Gastrocnemius medialis (tissue), 4 donors: ENCODE results near the gene HFE.
"Not testable (repeated sequence)": the region's sequence is repeated elsewhere in the genome, so short reads cannot be mapped to it uniquely, and the experiment has no call there.

ENCODE experiments used
- POLR2A ChIP-seq, 2 donors: fragments of 450-650 bp; IDR thresholded peaks; one replicate each; pipeline ENCODE4 v1.6.1; 2017; ENCODE audit warnings: antibody characterized with exemption in 2 of 2, mild to moderate bottlenecking in 2 of 2, moderate library complexity in 2 of 2
- TF ChIP-seq, protein P1 (sequence below), 5 experiments: fragments of 450-650 bp in 3 of 5; fragments of 200-600 bp in 2 of 5; sonication (generic) in 2 of 5; IDR thresholded peaks in 4 of 5; conservative IDR thresholded peaks in 1 of 5; 1 replicate in 4 of 5; 2 replicates in 1 of 5; pipeline ENCODE4 v1.5.1; 2016 to 2019; ENCODE audit warnings: antibody characterized with exemption in 5 of 5, mild to moderate bottlenecking in 3 of 5, moderate library complexity in 3 of 5

GRCh38 chr6:26078066-26078465 is 9.2 kb upstream of the HFE start:
- TF ChIP-seq, protein P1, sequence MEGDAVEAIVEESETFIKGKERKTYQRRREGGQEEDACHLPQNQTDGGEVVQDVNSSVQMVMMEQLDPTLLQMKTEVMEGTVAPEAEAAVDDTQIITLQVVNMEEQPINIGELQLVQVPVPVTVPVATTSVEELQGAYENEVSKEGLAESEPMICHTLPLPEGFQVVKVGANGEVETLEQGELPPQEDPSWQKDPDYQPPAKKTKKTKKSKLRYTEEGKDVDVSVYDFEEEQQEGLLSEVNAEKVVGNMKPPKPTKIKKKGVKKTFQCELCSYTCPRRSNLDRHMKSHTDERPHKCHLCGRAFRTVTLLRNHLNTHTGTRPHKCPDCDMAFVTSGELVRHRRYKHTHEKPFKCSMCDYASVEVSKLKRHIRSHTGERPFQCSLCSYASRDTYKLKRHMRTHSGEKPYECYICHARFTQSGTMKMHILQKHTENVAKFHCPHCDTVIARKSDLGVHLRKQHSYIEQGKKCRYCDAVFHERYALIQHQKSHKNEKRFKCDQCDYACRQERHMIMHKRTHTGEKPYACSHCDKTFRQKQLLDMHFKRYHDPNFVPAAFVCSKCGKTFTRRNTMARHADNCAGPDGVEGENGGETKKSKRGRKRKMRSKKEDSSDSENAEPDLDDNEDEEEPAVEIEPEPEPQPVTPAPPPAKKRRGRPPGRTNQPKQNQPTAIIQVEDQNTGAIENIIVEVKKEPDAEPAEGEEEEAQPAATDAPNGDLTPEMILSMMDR (IDR thresholded peaks at IDR 0.05 in 4 of 5, conservative IDR thresholded peaks at IDR 0.05 in 1 of 5): not testable (repeated sequence)
- TF ChIP-seq POLR2A (IDR thresholded peaks at IDR 0.05): not testable (repeated sequence)
